Fibroblast of lung (primary cell): ENCODE data around the gene CREG1.

ENCODE experiments used
- CTCF ChIP-seq, 2 donors: IDR thresholded peaks in 1 of 2; conservative IDR thresholded peaks in 1 of 2; 1 replicate in 1 of 2; 2 replicates in 1 of 2; pipeline ENCODE4 v1.5.1; 2011 to 2012; ENCODE audit warnings: low read length in 2 of 2, control low read depth in 1 of 2, inconsistent platforms in 1 of 2, low read depth in 1 of 2, mild to moderate bottlenecking in 1 of 2
- EZH2 ChIP-seq: IDR thresholded peaks from 2 replicates; pipeline ENCODE4 v1.5.1; 2012; ENCODE audit warnings: low read length, control low read depth, mild to moderate bottlenecking; ENCODE audit errors: missing control alignments

GRCh38 chr1:167562702-167563101 is 9.1 kb upstream of the CREG1 start:
- TF ChIP-seq CTCF (conservative IDR thresholded peaks at IDR 0.05 in 1 of 2, IDR thresholded peaks at IDR 0.05 in 1 of 2; ENCODE audit: low read depth in 1 of 2, low read length in 2 of 2) = no peak
- no peak for TF ChIP-seq EZH2
